Mucosa of descending colon (tissue), 3 donors: ENCODE measurements around the gene MVB12B. TPM values are rescaled to one million over a fixed set of nuclear protein-coding genes. Genes with fewer than 3 reads are reported as not detected.

Experiments used
- ATAC-seq: fragments of 200-7000 bp; cut with Tn5 transposase; one replicate; pipeline ENCODE4 v1.9.1; 2020; ENCODE audit warnings: mild to moderate bottlenecking, moderate library complexity
- DNase-seq, 3 donors: peaks; one replicate each; pipeline ENCODE4 v3.0.0-alpha.2; 2020
- H3K36me3 ChIP-seq: fragments of 200-600 bp; one replicate; pipeline ENCODE4 v1.8.0; 2021; ENCODE audit warnings: low read depth, mild to moderate bottlenecking
- H3K4me1 ChIP-seq: fragments of 200-600 bp; one replicate; pipeline ENCODE4 v1.8.0; 2021; ENCODE audit warnings: low read depth, mild to moderate bottlenecking
- H3K4me3 ChIP-seq: fragments of 200-600 bp; one replicate; pipeline ENCODE4 v1.8.0; 2021; ENCODE audit warnings: mild to moderate bottlenecking
- H3K9me3 ChIP-seq: fragments of 200-600 bp; one replicate; pipeline ENCODE4 v1.8.0; 2021; ENCODE audit warnings: mild to moderate bottlenecking
- CTCF ChIP-seq: fragments of 200-600 bp; IDR thresholded peaks from one replicate; pipeline ENCODE4 v1.8.0; 2022; ENCODE audit warnings: antibody characterized with exemption, mild to moderate bottlenecking
- intact Hi-C, 2 donors: fragments of 100-400 bp; cut with DNase I in 1 of 2; cut with micrococcal nuclease in 1 of 2; formaldehyde crosslinking; loops; one replicate each; pipeline versions ENCODE4 v1.11.0 to v1.11.1; 2022; cut with DNase I, micrococcal nuclease
- total RNA-seq, 3 donors: library from RNA; stranded (reverse); fragmentation: NEBNext Ultra II Directional in 2 of 3; extraction: Animal tissue kit (Norgen Biotek cat#: 25700) in 2 of 3; gene quantifications; one replicate each; pipeline versions ENCODE4 v1.2.1 to v1.2.4, GENCODE V29; 2021 to 2023
- donor health status: DM: no; HTN: no; CAD: no; lungs with moderate emphysema.
- donor health status: DM: no; HTN: no; CAD: no.
- donor health status: DM: no; HTN: yes; CAD: no.

MVB12B gene
- total RNA-seq, 3 donors from 2014 or later = 16.8 to 26.4 (median 21.6) TPM

- Histone ChIP-seq H3K4me1 (no peaks in the 10 kb centered on the region), H3K9me3 (no peaks in the 10 kb centered on the region), H3K36me3 (no peaks in the 10 kb centered on the region), H3K4me3 (no peak overlapping the region)
- intact Hi-C loops = no loop called here
- ATAC-seq (no peak), DNase-seq (no peak)
- no peak for TF ChIP-seq CTCF
These were observed 131.3 kb downstream of the MVB12B start for GRCh38 chr9:126457890-126458289.

- Histone ChIP-seq H3K4me1 (no peaks in the 10 kb centered on the region), H3K36me3 (no peaks in the 10 kb centered on the region), H3K9me3 (no peaks in the 10 kb centered on the region), H3K4me3 (no peak overlapping the region)
- DNase-seq = no peak
- intact Hi-C loops = no loop called here
- ATAC-seq = no peak
- TF ChIP-seq CTCF = no peak
These were observed 132.5 kb downstream of the MVB12B start for GRCh38 chr9:126459126-126459525.

- intact Hi-C loops = no loop called here
- no peaks in the 10 kb centered on the region for H3K9me3 ChIP-seq
- DNase-seq (no peak), ATAC-seq (no peak)
- no peaks in the 10 kb centered on the region for H3K4me1 ChIP-seq
- no peak overlapping the region for H3K4me3 ChIP-seq
- H3K36me3 ChIP-seq = no peaks in the 10 kb centered on the region
- no peak for TF ChIP-seq CTCF
These were observed 132.9 kb downstream of the MVB12B start for GRCh38 chr9:126459546-126459945.

GRCh38 chr9:126459965-126460843 lies 133.6 kb downstream of the MVB12B start:
- Histone ChIP-seq H3K4me1 (no peaks in the 10 kb centered on the region), H3K9me3 (no peaks in the 10 kb centered on the region), H3K36me3 (no peaks in the 10 kb centered on the region), H3K4me3 (no peak overlapping the region)
- no peak for TF ChIP-seq CTCF
- ATAC-seq (no peak), DNase-seq (no peak)
- intact Hi-C loops = no loop called here

GRCh38 chr9:126461029-126461428 lies 134.4 kb downstream of the MVB12B start:
- TF ChIP-seq CTCF = no peak
- DNase-seq = no peak
- H3K36me3 ChIP-seq = no peaks in the 10 kb centered on the region
- no peaks in the 10 kb centered on the region for H3K4me1 ChIP-seq
- no peak for ATAC-seq
- intact Hi-C loops = no loop called here
- no peak overlapping the region for H3K4me3 ChIP-seq
- H3K9me3 ChIP-seq = no peaks in the 10 kb centered on the region
